Activated B cell treated with CpG ODN at 0.5 μM for 24 hours (primary cell): ENCODE results near the gene LCNL1. TPM values are rescaled to one million over a fixed set of nuclear protein-coding genes. Genes with fewer than 3 reads are reported as not detected.

Source experiments
- ATAC-seq: fragments of 200-7000 bp; cut with Tn5 transposase; one replicate; pipeline ENCODE4 v1.10.0; 2021; ENCODE audit warnings: low read depth, mild to moderate bottlenecking, moderate library complexity
- CTCF ChIA-PET: fragments of 350-600 bp; sonication (Branson Sonifier 250); formaldehyde crosslinking; loops from one replicate; lab custom pipeline; 2021; ENCODE audit warnings: antibody characterized with exemption; lab: Charles Lee
- POLR2A ChIA-PET: fragments of 350-600 bp; sonication (Branson Sonifier 250); formaldehyde crosslinking; loops from one replicate; lab custom pipeline; 2021; ENCODE audit warnings: antibody characterized with exemption; lab: Charles Lee
- DNase-seq: peaks from one replicate; pipeline ENCODE4 v3.0.0; 2022
- H3K27ac Mint-ChIP-seq: one replicate; pipeline ENCODE4 v1.8.0; 2020; ENCODE audit warnings: mixed read lengths
- H3K27me3 Mint-ChIP-seq: one replicate; pipeline ENCODE4 v1.8.0; 2021; ENCODE audit warnings: mixed read lengths
- H3K36me3 Mint-ChIP-seq: one replicate; pipeline ENCODE4 v1.8.0; 2021; ENCODE audit warnings: low read depth, mixed read lengths
- H3K4me1 Mint-ChIP-seq: one replicate; pipeline ENCODE4 v1.8.0; 2021; ENCODE audit warnings: mixed read lengths
- H3K4me3 Mint-ChIP-seq: one replicate; pipeline ENCODE4 v1.8.0; 2020; ENCODE audit warnings: mild to moderate bottlenecking, mixed read lengths
- H3K9me3 Mint-ChIP-seq: one replicate; pipeline ENCODE4 v1.8.0; 2020; ENCODE audit warnings: mixed read lengths
- CTCF ChIP-seq: fragments of 200-600 bp; IDR thresholded peaks from one replicate; pipeline ENCODE4 v1.8.0; 2022; ENCODE audit warnings: antibody characterized with exemption, mild to moderate bottlenecking
- intact Hi-C: fragments of 100-400 bp; cut with micrococcal nuclease; formaldehyde crosslinking; loops from one replicate; pipeline ENCODE4 v1.15.1; 2024
- total RNA-seq: library from RNA; stranded (reverse); gene quantifications from 2 replicates; pipeline ENCODE4 v1.2.3, GENCODE V29; 2022

The LCNL1 gene
- total RNA-seq, 1 donor from 2014 or later: not detected

- intact Hi-C loops: loop anchor here (10.0 kb wide), 1 partner anchor 283 kb away; the partner anchor contains the start of genes CYSRT1, RNF208 and RNF224
- ChIA-PET POLR2A (no interaction called here), CTCF (no interaction called here)
- no peaks in the 10 kb centered on the region for H3K27me3 Mint-ChIP-seq
- H3K4me1 Mint-ChIP-seq: peaks cover 9% of the 10 kb centered on the region
- DNase-seq: no peak
- H3K4me3 Mint-ChIP-seq: peak overlapping the region; percentile 57
- H3K27ac Mint-ChIP-seq: no peak overlapping the region
- ATAC-seq: no peak
- no peaks in the 10 kb centered on the region for H3K9me3 Mint-ChIP-seq
- peaks cover 43% of the 10 kb centered on the region for H3K36me3 Mint-ChIP-seq
- TF ChIP-seq CTCF: no peak
These were observed 40.5 kb upstream of the LCNL1 start for GRCh38 chr9:136942112-136942880.

GRCh38 chr9:136942881-136943230 lies 39.9 kb upstream of the LCNL1 start:
- H3K27me3 Mint-ChIP-seq: no peaks in the 10 kb centered on the region
- H3K4me1 Mint-ChIP-seq: peaks cover 9% of the 10 kb centered on the region
- H3K9me3 Mint-ChIP-seq: no peaks in the 10 kb centered on the region
- ChIA-PET CTCF (no interaction called here), POLR2A (interaction anchor here (0.6 to 1.7 kb wide), 3 partner anchors 41 to 480 kb away, joined by 3 to 9 read pairs (median 4); partner anchors contain the start of genes EXD3, NOXA1 and TRAF2)
- no peak for ATAC-seq
- no peak for DNase-seq
- no peak for TF ChIP-seq CTCF
- intact Hi-C loops: loop anchor here (10.0 kb wide), 1 partner anchor 282 kb away; the partner anchor contains the start of genes CYSRT1, RNF208 and RNF224
- H3K27ac Mint-ChIP-seq: no peak overlapping the region
- H3K36me3 Mint-ChIP-seq: peaks cover 42% of the 10 kb centered on the region
- peak overlapping the region; percentile 72 for H3K4me3 Mint-ChIP-seq

GRCh38 chr9:136943291-136944211 lies 39.2 kb upstream of the LCNL1 start:
- intact Hi-C loops: loop anchor here (1.0 to 10.0 kb wide), 8 partner anchors 41 to 281 kb away; partner anchors contain the start of genes AJM1, CYSRT1, PAXX and PHPT1
- peak; percentile 3 for ATAC-seq
- H3K36me3 Mint-ChIP-seq: peaks cover 38% of the 10 kb centered on the region
- peaks cover 9% of the 10 kb centered on the region for H3K4me1 Mint-ChIP-seq
- ChIA-PET POLR2A (interaction anchor here (0.6 to 1.7 kb wide), 10 partner anchors 41 to 479 kb away, joined by 3 to 9 read pairs (median 4); partner anchors contain the start of genes EDF1, EXD3, NOXA1 and PAXX), CTCF (interaction anchor here (1.3 to 1.5 kb wide), 2 partner anchors 42 to 92 kb away, joined by 6 read pairs; no protein-coding TSS in a partner anchor)
- peak overlapping the region; percentile 80 for H3K4me3 Mint-ChIP-seq
- DNase-seq: no peak
- peak overlapping the region; percentile 63 for H3K27ac Mint-ChIP-seq
- no peaks in the 10 kb centered on the region for H3K9me3 Mint-ChIP-seq
- no peaks in the 10 kb centered on the region for H3K27me3 Mint-ChIP-seq
- no peak for TF ChIP-seq CTCF

GRCh38 chr9:136944212-136944518 lies 38.6 kb upstream of the LCNL1 start:
- Mint-ChIP-seq H3K36me3 (peaks cover 33% of the 10 kb centered on the region), H3K27me3 (no peaks in the 10 kb centered on the region), H3K9me3 (no peaks in the 10 kb centered on the region), H3K27ac (peak overlapping the region; percentile 63), H3K4me3 (peak overlapping the region; percentile 80), H3K4me1 (peaks cover 9% of the 10 kb centered on the region)
- CTCF ChIA-PET: interaction anchor here (1.2 to 1.5 kb wide), 3 partner anchors 42 to 100 kb away, joined by 3 to 6 read pairs (median 6); no protein-coding TSS in a partner anchor
- POLR2A ChIA-PET: interaction anchor here (0.6 to 1.7 kb wide), 9 partner anchors 42 to 479 kb away, joined by 3 to 9 read pairs (median 4); partner anchors contain the start of genes EDF1, EXD3, NOXA1 and PAXX
- intact Hi-C loops: loop anchor here (1.0 to 10.0 kb wide), 8 partner anchors 42 to 281 kb away; partner anchors contain the start of genes AJM1, CYSRT1, PAXX and PHPT1
- no peak for TF ChIP-seq CTCF
- DNase-seq (no peak), ATAC-seq (peak; percentile 47)
